Heart left ventricle (tissue), 13 donors: ENCODE measurements around the gene STK4.

Source experiments
- POLR2A ChIP-seq, 2 donors: fragments of 450-650 bp; IDR thresholded peaks; one replicate each; pipeline ENCODE4 v1.6.1; 2017; ENCODE audit warnings: antibody characterized with exemption in 2 of 2, mild to moderate bottlenecking in 2 of 2, moderate library complexity in 2 of 2
- TF ChIP-seq, protein P1 (sequence below), 12 donors: fragments of 200-600 bp; sonication (generic) in 4 of 12; IDR thresholded peaks; one replicate each; pipeline versions ENCODE4 v1.5.0 to v1.8.0; 2018 to 2022; ENCODE audit warnings: antibody characterized with exemption in 12 of 12, mild to moderate bottlenecking in 5 of 12
- donor health status: ischemic (EF 13 %, LVEDD 7.1; RV severe dilation, severe dysfunction).
- donor health status: DM: no; HTN: yes; CAD: no.
- donor health status: DM: no; HTN: no; CAD: no.
- donor health status: ischemic (EF 25% LVEDD 6.9; RV normal size, moderate dysfunction).
- donor health status: ischemic (EF 25% LVEDD 5.7; RV mildly dilated, moderate dysfunction).
- donor health status: ischemic (EF 35%, LVEDD 5.7; RV mildly dilated, moderate dysfunction).
- donor health status: nonischemic (EF 11% LVEDD 7.7; RV severe dilation, severe dysfunction).
- donor health status: DM: yes; HTN: yes; CAD: no.
- donor health status: PGD.
- donor health status: ischemic (EF 29% LVEDD 5.4; RV normal size, mild dysfunction).
- donor health status: nonischemic (EF 23%, LVEDD 6.1; RV moderate dilation, normal function).

GRCh38 chr20:45012682-45013302, 46.5 kb downstream of the STK4 start:
- TF ChIP-seq, protein P1, sequence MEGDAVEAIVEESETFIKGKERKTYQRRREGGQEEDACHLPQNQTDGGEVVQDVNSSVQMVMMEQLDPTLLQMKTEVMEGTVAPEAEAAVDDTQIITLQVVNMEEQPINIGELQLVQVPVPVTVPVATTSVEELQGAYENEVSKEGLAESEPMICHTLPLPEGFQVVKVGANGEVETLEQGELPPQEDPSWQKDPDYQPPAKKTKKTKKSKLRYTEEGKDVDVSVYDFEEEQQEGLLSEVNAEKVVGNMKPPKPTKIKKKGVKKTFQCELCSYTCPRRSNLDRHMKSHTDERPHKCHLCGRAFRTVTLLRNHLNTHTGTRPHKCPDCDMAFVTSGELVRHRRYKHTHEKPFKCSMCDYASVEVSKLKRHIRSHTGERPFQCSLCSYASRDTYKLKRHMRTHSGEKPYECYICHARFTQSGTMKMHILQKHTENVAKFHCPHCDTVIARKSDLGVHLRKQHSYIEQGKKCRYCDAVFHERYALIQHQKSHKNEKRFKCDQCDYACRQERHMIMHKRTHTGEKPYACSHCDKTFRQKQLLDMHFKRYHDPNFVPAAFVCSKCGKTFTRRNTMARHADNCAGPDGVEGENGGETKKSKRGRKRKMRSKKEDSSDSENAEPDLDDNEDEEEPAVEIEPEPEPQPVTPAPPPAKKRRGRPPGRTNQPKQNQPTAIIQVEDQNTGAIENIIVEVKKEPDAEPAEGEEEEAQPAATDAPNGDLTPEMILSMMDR (IDR thresholded peaks at IDR 0.05), result no peak
- TF ChIP-seq POLR2A (IDR thresholded peaks at IDR 0.05), result no peak
